ENCODE results near the gene PLEKHA5. TPM values are rescaled to one million over a fixed set of nuclear protein-coding genes. Genes with fewer than 3 reads are reported as not detected.
"Not testable (repeated sequence)": the region's sequence is repeated elsewhere in the genome, so short reads cannot be mapped to it uniquely, and the experiment has no call there.

The PLEKHA5 gene
- total RNA-seq, 1 donor from 2014 or later, result 19.5 TPM

DNA sequence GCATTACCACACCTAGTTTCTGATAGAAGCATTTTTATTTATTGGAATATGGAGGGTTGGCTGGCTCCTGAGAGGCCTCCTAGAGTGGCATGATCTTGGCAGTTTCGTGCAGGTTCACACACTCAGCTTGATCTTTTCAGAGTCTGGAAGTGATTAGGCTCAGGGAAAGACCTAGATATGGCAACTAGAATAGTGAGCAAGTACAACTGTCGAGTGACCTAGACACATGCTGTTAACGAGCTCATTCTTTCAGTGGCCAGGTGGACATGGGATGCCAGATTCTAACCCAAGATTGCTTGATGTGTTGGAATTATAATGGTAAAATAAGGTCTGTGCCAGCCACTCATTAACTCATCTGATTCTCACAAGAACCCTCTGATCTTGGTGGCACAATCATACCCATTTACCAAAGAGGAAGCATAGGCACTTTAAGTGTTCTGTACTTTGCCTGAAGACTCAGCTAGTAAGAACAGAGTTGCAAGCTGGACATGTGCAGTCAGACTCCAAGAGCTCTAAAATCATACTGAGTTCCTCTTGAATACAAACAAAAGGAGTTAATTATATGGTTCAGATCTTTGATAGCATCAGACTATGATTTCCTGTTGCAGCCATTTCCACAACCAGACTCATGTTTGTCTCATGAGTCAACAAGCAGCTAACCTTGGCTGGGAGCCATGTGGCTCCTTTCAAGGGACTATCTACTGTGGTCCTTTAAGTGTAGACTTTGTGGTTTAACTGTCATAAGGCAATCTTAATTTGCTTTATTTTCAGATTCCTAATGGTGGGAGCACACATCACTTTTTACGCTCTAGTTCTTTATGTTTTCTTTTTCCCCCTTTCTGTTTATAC is 144.2 kb downstream of the PLEKHA5 start:
- DNase-seq (ENCODE audit: low read depth), result peak; percentile 80

DNA sequence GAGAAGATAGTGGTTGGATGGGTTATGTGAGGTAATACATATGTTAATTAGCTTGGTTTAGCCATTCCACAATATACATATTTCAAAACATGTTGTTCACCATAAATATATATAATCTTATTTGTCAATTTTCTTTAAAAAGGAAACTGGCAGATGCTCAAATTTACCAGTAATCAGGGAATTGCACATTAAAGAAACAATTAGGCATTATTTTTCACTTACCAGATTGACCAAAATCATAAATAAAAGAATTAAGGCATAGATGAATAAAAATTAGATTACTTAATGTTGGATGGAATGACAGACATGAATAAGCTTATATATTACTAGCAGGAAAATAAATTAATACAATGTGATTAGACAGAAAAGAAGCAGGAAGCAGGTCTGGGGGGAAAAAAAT is 147.2 kb downstream of the PLEKHA5 start:
- DNase-seq (ENCODE audit: low read depth), result no peak

DNA sequence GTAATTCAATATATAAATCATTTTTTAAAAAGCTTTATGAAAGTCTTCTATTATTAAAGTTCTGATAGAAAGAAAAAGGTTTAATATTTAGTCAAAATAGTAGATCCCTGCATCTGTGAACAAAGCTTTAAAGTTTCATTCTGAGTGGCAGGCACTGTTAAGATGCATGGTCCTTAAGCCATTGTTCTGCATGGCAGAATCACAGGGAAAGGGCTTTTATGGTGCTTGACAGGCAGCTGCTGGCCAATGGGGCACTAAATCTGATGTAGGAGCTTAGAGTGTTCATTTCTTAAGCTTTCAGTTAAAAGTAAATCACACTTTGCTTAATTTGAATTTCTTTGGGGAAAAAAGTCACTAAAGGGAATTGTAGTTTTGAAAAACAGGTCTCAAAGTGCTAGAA is 148.2 kb downstream of the PLEKHA5 start:
- no peak for DNase-seq (ENCODE audit: low read depth)

DNA sequence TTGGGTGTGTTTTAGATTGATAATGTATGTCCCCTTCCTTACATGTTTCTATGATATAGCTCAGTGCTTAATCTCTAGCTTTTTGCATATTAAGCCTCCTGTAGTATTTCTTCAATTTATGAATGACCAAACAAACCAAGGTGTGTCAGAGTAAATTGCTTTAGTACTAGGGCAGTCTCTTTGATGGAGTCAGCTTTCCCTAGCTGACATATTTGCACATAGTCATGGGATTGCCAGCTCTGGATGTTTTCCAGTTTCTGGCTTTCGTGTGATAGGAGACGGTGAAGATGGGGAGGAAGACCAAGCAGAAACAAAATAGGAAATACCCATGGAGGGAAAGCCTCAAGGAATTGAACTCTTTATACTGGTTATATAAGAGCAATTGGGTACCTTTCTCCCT is 148.9 kb downstream of the PLEKHA5 start:
- no peak for DNase-seq (ENCODE audit: low read depth)

DNA sequence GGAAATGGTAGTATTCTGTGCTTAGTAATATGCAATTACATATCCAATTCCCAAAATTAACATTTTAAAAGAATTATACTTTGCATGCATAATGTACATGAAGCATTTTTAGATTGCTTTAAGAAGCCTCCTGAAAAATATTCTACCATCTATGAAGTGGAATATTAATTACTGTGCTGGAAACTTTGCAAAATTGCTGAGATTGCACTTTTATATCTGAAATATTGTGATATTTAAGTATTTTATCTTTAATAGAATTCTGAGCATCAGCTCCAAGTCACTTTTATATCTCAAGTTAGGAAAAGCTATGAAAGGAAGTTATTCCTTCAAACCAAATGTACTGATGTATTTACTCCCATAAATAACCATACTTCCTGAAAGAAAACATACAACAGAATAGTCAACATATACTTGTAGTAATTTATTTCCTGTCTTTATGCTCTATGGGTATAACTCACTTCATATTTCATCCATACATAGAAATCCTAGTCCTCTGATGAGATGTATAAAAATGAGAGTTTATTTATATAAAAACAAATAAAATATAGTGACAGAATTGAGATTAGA is 152.7 kb downstream of the PLEKHA5 start:
- no peak for DNase-seq (ENCODE audit: low read depth)

DNA sequence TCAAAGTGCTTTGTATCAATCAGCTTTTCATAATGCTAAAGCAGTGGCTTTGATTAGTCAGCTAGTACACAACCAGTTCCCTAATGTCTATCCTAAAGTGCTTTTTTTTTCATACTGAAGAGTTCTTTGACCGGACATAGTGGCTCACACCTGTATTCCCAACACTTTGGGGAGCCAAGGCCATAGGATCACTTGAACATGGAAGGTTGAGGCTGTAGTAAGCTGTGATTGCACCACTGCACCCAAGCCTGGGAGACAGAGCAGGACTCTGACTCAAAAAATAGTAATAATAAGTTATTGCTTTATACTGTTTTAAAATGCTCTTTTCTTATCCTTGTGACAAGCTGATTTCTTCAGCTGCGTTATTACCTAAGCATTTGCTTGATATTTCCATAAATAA is 155.1 kb downstream of the PLEKHA5 start:
- DNase-seq (ENCODE audit: low read depth), result no peak

GRCh38 chr12:19285793-19286448 is 156.4 kb downstream of the PLEKHA5 start:
- no peak for DNase-seq (ENCODE audit: low read depth)

DNA sequence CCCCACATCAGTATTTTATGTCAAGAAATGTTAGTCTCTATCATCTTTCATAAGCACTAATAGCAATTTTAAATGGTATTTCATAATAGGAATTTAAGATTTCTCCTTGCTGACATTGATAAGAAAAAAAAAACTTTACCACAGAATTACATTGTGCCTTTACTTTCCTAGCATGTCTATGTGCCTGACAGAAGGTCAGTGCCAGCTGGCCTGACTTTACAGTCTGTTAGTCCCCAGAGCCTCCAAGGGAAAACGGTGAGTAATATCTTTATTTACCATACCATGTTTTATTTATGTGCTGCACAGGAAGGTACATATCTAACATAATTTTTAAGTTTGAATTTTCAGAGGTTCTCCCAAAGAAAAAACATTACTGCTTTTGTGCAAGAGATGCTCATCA is 157.8 kb downstream of the PLEKHA5 start:
- no peak for DNase-seq (ENCODE audit: low read depth)

GRCh38 chr12:19288161-19288560 is 158.6 kb downstream of the PLEKHA5 start:
- no peak for DNase-seq (ENCODE audit: low read depth)

- peak; percentile 51 for DNase-seq (ENCODE audit: low read depth)
These were observed 159.2 kb downstream of the PLEKHA5 start for GRCh38 chr12:19288603-19289244.

DNA sequence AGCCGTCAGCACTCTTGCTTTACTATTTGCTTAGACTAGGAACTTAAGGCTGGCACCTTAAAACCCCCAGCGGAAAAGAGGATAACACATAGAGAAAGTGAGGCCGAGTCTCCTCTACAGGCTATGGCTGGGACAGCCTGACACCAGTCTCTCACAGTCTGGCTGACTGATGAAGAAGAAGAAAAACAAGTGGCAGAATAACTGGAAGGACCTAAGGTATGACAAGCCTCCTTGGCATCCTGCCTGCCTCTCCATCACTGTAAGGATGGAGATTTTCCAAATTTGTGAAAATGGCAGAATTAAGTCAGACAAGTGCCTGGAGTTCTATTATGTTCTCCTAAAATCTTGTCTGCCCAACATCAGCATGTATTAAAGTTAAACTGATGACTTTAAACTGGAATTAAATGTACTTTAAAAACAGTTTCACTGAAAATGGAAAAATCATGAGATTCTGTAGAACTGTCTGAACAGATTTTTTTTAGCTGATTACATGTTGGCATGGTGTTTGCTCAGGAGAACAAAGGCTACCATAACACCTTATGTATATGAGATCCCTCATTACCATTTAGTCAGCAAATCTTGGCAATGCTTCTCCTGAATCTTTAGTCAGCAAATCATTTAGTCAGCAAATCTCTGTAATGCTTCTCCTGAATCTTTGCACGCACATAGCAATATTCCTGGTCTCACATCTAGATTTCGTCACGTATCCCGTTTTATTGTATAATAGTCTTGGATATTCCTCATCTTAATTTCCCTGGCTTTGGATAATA is 169.5 kb downstream of the PLEKHA5 start:
- no peak for DNase-seq (ENCODE audit: low read depth)

- DNase-seq (ENCODE audit: low read depth), result no peak
These were observed 170.2 kb downstream of the PLEKHA5 start for GRCh38 chr12:19299765-19300164.

DNA sequence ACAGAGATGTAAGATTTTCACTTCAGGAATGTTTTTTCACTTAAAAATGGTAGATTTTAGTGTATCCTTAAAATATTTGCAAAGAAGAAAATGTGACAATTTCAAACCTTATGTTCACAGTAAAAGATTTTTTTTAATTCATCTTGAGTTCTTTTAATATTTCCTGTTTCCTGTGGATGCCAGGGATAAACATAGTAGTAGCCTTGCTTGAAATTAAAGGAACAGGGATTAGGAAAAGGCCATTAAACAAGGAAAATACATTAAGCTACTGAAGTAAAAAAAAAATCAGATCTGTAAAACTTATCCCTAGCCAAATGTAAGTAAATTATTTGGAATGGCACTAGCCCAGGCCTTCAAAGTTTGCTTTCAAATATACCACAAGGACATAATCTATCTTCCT is 171.7 kb downstream of the PLEKHA5 start:
- DNase-seq (ENCODE audit: low read depth), result no peak

DNA sequence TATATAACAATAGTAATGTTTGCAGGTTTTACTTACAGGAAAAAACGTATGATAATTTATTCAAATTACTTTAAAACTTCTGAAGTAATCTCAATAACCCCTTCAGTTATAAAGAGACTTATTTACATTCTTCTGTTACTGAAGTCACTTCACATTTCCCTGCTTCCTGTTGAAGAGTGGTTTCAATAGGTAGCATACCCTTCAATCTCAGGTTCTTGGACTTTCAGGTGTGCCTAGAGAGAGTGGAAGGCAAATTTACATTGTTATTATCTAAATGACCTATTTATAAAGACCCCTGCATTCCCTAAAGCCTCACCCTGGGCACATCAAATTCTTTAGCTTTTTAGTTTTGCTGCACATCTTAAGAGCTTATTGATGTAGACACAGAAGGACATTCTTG is 172.2 kb downstream of the PLEKHA5 start:
- no peak for DNase-seq (ENCODE audit: low read depth)

DNA sequence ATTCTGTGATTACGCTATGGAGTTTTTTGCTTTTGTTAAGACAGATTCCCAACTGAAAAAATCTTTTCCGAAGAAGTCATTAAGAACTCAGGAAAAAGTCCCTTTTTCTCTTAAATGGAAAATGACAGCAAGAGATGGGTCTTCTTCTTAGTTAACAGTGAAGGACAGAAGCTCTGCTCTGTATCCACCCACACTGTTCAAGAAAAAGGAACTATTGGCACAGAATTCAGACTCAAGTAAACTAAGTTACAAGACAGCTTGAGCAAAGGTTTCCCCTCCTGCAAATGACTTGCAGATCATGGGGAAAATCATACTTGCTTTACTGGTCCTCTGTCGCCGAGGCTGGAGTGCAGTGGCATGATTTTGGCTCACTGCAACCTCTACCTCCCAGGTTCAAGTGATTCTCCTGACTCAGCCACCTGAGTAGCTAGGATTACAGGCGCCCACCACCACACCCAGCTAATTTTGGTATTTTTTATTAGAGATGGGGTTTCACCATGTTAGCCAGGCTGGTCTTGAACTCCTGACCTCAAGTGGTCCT is 172.6 kb downstream of the PLEKHA5 start:
- DNase-seq (ENCODE audit: low read depth), result no peak

GRCh38 chr12:19303496-19303895 is 174.0 kb downstream of the PLEKHA5 start:
- no peak for DNase-seq (ENCODE audit: low read depth)

GRCh38 chr12:19304149-19304750 is 174.7 kb downstream of the PLEKHA5 start:
- DNase-seq (ENCODE audit: low read depth), result no peak

GRCh38 chr12:19305621-19306020 is 176.1 kb downstream of the PLEKHA5 start:
- DNase-seq (ENCODE audit: low read depth), result not testable (repeated sequence)

- DNase-seq (ENCODE audit: low read depth), result no peak
These were observed 176.8 kb downstream of the PLEKHA5 start for GRCh38 chr12:19306366-19306765.

- no peak for DNase-seq (ENCODE audit: low read depth)
These were observed 177.9 kb downstream of the PLEKHA5 start for GRCh38 chr12:19307451-19307850.

Data from myocyte (in vitro differentiated cells).